HEK293 (cell line): Measurements from ENCODE around the gene LDHD.
A peak's percentile ranks its signal among the peaks of the same experiment; 100 is the strongest.

Experiments
- CTCF ChIA-PET: fragments of 350-600 bp; formaldehyde crosslinking; extraction: SDS; loops from one replicate; lab custom pipeline; 2021; ENCODE audit warnings: antibody characterized with exemption; lab: Yijun Ruan, JAX
- POLR2A ChIA-PET: fragments of 300-600 bp; formaldehyde crosslinking; extraction: SDS; loops from one replicate; lab custom pipeline; 2020; ENCODE audit warnings: antibody characterized with exemption, inconsistent platforms; lab: Yijun Ruan, JAX
- H3K27ac ChIP-seq: fragments of 200-500 bp; sonication (Bioruptor generic); 2 replicates; pipeline ENCODE4 v1.5.1; 2014; ENCODE audit warnings: low read depth, low read length, control low read depth, inconsistent platforms; ENCODE audit errors: extremely low read depth
- H3K36me3 ChIP-seq, 2 experiments: fragments of 200-500 bp in 1 of 2; sonication (Bioruptor generic) in 1 of 2; 1 replicate in 1 of 2; 2 replicates in 1 of 2; pipeline ENCODE4 v1.5.1; 2014 to 2017; ENCODE audit warnings: inconsistent platforms in 2 of 2, low read length in 2 of 2; ENCODE audit not compliant: control insufficient read depth in 2 of 2, insufficient read depth in 1 of 2
- H3K4me1 ChIP-seq: fragments of 200-500 bp; sonication (Bioruptor generic); 2 replicates; pipeline ENCODE4 v1.5.1; 2014; ENCODE audit warnings: mild to moderate bottlenecking, low read length, inconsistent platforms; ENCODE audit not compliant: control insufficient read depth, insufficient read depth
- H3K4me3 ChIP-seq: 2 replicates; pipeline ENCODE4 v1.5.1; 2011; ENCODE audit warnings: low read depth, mild to moderate bottlenecking, control low read depth, low read length, moderate library complexity
- H3K9me3 ChIP-seq: fragments of 200-500 bp; sonication (Bioruptor generic); 2 replicates; pipeline ENCODE4 v1.5.1; 2014; ENCODE audit warnings: low read depth, low read length, inconsistent platforms; ENCODE audit not compliant: control insufficient read depth, insufficient read depth
- GLI4 ChIP-seq: fragments of 450-650 bp; formaldehyde crosslinking; IDR thresholded peaks from 2 replicates; pipeline ENCODE4 v1.5.1; 2016; ENCODE audit warnings: missing biosample characterization, missing genetic modification characterization
- HOXC10 ChIP-seq: sonication (generic); formaldehyde crosslinking; IDR thresholded peaks from 2 replicates; pipeline ENCODE4 v1.8.1; 2023; ENCODE audit warnings: mild to moderate bottlenecking, missing genetic modification reagents
- SCRT1 ChIP-seq: fragments of 450-650 bp; formaldehyde crosslinking; IDR thresholded peaks from 2 replicates; pipeline ENCODE4 v1.5.1; 2016; ENCODE audit warnings: missing biosample characterization, missing genetic modification characterization, borderline replicate concordance
- WT1 ChIP-seq: fragments of 450-650 bp; formaldehyde crosslinking; IDR thresholded peaks from 2 replicates; pipeline ENCODE4 v1.5.1; 2016; ENCODE audit warnings: missing biosample characterization, missing genetic modification characterization
- ZBTB20 ChIP-seq: fragments of 450-650 bp; formaldehyde crosslinking; IDR thresholded peaks from 2 replicates; pipeline ENCODE4 v1.5.1; 2016; ENCODE audit warnings: missing biosample characterization, missing genetic modification characterization
- ZNF10 ChIP-seq: fragments of 450-650 bp; formaldehyde crosslinking; IDR thresholded peaks from 2 replicates; pipeline ENCODE4 v1.5.1; 2017; ENCODE audit warnings: missing biosample characterization, missing genetic modification characterization
- ZNF146 ChIP-seq: fragments of 450-650 bp; formaldehyde crosslinking; IDR thresholded peaks from 2 replicates; pipeline ENCODE4 v1.5.1; 2016; ENCODE audit warnings: missing biosample characterization, missing genetic modification characterization
- ZNF202 ChIP-seq: fragments of 450-650 bp; formaldehyde crosslinking; IDR thresholded peaks from 2 replicates; pipeline ENCODE4 v1.5.1; 2016; ENCODE audit warnings: missing biosample characterization, missing genetic modification characterization, borderline replicate concordance
- ZNF433 ChIP-seq: fragments of 450-650 bp; formaldehyde crosslinking; IDR thresholded peaks from 2 replicates; pipeline ENCODE4 v1.5.1; 2016; ENCODE audit warnings: missing biosample characterization, missing genetic modification characterization, low read depth
- ZNF473 ChIP-seq: fragments of 450-650 bp; formaldehyde crosslinking; IDR thresholded peaks from 2 replicates; pipeline ENCODE4 v1.5.1; 2017; ENCODE audit warnings: missing biosample characterization, missing genetic modification characterization
- ZNF501 ChIP-seq: fragments of 450-650 bp; formaldehyde crosslinking; IDR thresholded peaks from 2 replicates; pipeline ENCODE4 v1.5.1; 2016; ENCODE audit warnings: missing biosample characterization, missing genetic modification characterization
- ZNF530 ChIP-seq: fragments of 450-650 bp; formaldehyde crosslinking; IDR thresholded peaks from 2 replicates; pipeline ENCODE4 v1.5.1; 2016; ENCODE audit warnings: low read depth, missing biosample characterization, missing genetic modification characterization
- ZNF623 ChIP-seq: fragments of 450-650 bp; formaldehyde crosslinking; IDR thresholded peaks from 2 replicates; pipeline ENCODE4 v1.5.1; 2016; ENCODE audit warnings: missing biosample characterization, missing genetic modification characterization
- ZNF660 ChIP-seq: fragments of 450-650 bp; IDR thresholded peaks from 2 replicates; pipeline ENCODE4 v1.5.1; 2018; ENCODE audit warnings: missing biosample characterization, mild to moderate bottlenecking, missing genetic modification characterization
- ZXDB ChIP-seq: fragments of 450-650 bp; formaldehyde crosslinking; IDR thresholded peaks from 2 replicates; pipeline ENCODE4 v1.5.1; 2016; ENCODE audit warnings: missing biosample characterization, missing genetic modification characterization
- TF ChIP-seq, protein P1 (sequence below): fragments of 450-650 bp; formaldehyde crosslinking; IDR thresholded peaks from 2 replicates; pipeline ENCODE4 v1.5.1; 2016; ENCODE audit warnings: missing biosample characterization, missing genetic modification characterization
- TF ChIP-seq, protein P2 (sequence below): fragments of 450-650 bp; formaldehyde crosslinking; IDR thresholded peaks from 2 replicates; pipeline ENCODE4 v1.5.1; 2017; ENCODE audit warnings: missing biosample characterization, mild to moderate bottlenecking, missing genetic modification characterization, moderate library complexity
- TF ChIP-seq, protein P3 (sequence below): fragments of 450-650 bp; formaldehyde crosslinking; IDR thresholded peaks from 2 replicates; pipeline ENCODE4 v1.5.1; 2016; ENCODE audit warnings: missing biosample characterization, missing genetic modification characterization
- TF ChIP-seq, protein P4 (sequence below): fragments of 450-650 bp; formaldehyde crosslinking; IDR thresholded peaks from 2 replicates; pipeline ENCODE4 v1.5.1; 2016; ENCODE audit warnings: missing biosample characterization, missing genetic modification characterization
- TF ChIP-seq, protein P5 (sequence below): fragments of 450-650 bp; formaldehyde crosslinking; IDR thresholded peaks from 2 replicates; pipeline ENCODE4 v1.5.1; 2016; ENCODE audit warnings: missing biosample characterization, missing genetic modification characterization, low read depth

Gene LDHD

DNA sequence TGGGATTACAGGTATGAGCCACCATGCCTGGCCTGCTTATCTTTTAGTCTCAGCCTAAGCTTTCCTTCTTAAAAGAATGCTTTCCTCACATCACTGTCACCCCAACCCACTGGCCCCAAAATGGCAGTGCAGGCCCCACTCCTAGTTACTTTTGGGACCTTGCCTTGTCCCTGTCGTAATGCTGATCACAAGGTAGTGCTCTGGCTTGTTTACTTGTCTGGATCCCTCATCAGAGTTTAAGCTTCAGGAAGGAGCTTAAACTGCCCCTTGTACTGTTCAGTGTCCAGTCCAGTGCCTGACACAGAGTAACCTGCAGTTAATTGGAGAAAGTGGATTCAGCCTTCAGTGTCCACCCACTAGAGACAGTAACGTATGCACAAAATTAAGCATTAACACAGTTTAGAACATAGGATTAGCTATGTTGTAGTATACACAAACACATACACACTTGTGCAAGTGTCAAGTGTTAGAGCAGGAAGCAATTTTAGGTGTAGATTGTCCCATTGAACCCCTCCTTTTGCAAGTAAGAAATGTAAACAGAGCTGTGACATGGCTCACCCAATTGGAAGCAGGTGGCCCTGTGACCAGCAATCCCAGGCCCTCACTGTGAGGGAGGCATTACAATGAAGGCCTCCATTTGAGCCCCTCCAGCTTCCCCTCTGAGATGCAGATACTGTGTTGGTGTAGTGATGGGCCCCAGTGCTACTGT lies 44.2 kb downstream of the LDHD start (continued):
- TF ChIP-seq ZNF433 (tag by site-specific recombination) (no peak), GLI4 (tag by site-specific recombination) (no peak), ZNF202 (tag by site-specific recombination) (no peak), ZNF660 (tag by site-specific recombination) (no peak), HOXC10 (CRISPR knock-in tag) (no peak), ZNF10 (tag by site-specific recombination) (no peak), SCRT1 (no peak), ZNF530 (tag by site-specific recombination) (no peak), ZXDB (tag by site-specific recombination) (no peak), ZNF473 (no peak)
- TF ChIP-seq, protein P1, sequence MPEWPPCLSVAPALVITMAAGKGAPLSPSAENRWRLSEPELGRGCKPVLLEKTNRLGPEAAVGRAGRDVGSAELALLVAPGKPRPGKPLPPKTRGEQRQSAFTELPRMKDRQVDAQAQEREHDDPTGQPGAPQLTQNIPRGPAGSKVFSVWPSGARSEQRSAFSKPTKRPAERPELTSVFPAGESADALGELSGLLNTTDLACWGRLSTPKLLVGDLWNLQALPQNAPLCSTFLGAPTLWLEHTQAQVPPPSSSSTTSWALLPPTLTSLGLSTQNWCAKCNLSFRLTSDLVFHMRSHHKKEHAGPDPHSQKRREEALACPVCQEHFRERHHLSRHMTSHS (tag by site-specific recombination), result no peak
- TF ChIP-seq, protein P2, sequence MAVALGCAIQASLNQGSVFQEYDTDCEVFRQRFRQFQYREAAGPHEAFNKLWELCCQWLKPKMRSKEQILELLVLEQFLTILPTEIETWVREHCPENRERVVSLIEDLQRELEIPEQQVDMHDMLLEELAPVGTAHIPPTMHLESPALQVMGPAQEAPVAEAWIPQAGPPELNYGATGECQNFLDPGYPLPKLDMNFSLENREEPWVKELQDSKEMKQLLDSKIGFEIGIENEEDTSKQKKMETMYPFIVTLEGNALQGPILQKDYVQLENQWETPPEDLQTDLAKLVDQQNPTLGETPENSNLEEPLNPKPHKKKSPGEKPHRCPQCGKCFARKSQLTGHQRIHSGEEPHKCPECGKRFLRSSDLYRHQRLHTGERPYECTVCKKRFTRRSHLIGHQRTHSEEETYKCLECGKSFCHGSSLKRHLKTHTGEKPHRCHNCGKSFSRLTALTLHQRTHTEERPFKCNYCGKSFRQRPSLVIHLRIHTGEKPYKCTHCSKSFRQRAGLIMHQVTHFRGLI (tag by site-specific recombination), result no peak
- TF ChIP-seq, protein P3, sequence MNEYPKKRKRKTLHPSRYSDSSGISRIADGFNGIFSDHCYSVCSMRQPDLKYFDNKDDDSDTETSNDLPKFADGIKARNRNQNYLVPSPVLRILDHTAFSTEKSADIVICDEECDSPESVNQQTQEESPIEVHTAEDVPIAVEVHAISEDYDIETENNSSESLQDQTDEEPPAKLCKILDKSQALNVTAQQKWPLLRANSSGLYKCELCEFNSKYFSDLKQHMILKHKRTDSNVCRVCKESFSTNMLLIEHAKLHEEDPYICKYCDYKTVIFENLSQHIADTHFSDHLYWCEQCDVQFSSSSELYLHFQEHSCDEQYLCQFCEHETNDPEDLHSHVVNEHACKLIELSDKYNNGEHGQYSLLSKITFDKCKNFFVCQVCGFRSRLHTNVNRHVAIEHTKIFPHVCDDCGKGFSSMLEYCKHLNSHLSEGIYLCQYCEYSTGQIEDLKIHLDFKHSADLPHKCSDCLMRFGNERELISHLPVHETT (tag by site-specific recombination), result no peak
- TF ChIP-seq, protein P4, sequence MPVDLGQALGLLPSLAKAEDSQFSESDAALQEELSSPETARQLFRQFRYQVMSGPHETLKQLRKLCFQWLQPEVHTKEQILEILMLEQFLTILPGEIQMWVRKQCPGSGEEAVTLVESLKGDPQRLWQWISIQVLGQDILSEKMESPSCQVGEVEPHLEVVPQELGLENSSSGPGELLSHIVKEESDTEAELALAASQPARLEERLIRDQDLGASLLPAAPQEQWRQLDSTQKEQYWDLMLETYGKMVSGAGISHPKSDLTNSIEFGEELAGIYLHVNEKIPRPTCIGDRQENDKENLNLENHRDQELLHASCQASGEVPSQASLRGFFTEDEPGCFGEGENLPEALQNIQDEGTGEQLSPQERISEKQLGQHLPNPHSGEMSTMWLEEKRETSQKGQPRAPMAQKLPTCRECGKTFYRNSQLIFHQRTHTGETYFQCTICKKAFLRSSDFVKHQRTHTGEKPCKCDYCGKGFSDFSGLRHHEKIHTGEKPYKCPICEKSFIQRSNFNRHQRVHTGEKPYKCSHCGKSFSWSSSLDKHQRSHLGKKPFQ (tag by site-specific recombination), result no peak

DNA sequence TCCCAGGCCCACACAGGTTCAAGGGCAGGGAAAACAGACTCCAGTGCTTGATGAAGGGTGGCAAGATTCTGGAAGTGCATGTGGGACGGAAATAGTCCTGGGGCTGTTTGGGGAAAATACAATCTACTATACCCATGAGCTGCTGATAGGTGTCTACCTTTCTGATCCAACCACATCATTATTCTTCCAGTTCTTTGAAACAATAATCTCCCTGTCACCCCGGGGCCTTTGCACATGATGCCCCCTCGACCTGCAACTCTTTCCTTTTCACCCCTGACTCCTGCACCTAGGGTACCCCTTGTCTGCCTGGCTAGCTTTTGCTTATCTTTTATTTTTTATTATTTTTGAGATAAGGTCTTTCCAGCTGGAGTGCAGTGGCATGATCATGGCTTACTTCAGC lies 45.0 kb downstream of the LDHD start:
- POLR2A ChIA-PET, result no interaction called here
- H3K4me3 ChIP-seq, result no peak overlapping the region
- CTCF ChIA-PET, result interaction anchor here (0.6 to 1.1 kb wide), 2 partner anchors 8 to 185 kb away, joined by 3 to 4 read pairs; no protein-coding TSS in a partner anchor
- TF ChIP-seq WT1 (no peak), ZBTB20 (tag by site-specific recombination) (no peak), ZNF501 (tag by site-specific recombination) (no peak), ZNF146 (tag by site-specific recombination) (no peak), ZNF623 (tag by site-specific recombination) (peak; percentile 83)
- TF ChIP-seq, protein P4 (tag by site-specific recombination), result no peak
- TF ChIP-seq, protein P3 (tag by site-specific recombination), result no peak
- TF ChIP-seq, protein P5, sequence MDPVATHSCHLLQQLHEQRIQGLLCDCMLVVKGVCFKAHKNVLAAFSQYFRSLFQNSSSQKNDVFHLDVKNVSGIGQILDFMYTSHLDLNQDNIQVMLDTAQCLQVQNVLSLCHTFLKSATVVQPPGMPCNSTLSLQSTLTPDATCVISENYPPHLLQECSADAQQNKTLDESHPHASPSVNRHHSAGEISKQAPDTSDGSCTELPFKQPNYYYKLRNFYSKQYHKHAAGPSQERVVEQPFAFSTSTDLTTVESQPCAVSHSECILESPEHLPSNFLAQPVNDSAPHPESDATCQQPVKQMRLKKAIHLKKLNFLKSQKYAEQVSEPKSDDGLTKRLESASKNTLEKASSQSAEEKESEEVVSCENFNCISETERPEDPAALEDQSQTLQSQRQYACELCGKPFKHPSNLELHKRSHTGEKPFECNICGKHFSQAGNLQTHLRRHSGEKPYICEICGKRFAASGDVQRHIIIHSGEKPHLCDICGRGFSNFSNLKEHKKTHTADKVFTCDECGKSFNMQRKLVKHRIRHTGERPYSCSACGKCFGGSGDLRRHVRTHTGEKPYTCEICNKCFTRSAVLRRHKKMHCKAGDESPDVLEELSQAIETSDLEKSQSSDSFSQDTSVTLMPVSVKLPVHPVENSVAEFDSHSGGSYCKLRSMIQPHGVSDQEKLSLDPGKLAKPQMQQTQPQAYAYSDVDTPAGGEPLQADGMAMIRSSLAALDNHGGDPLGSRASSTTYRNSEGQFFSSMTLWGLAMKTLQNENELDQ (tag by site-specific recombination), result no peak
- TF ChIP-seq, all 188 proteins: peak for 1
- Histone ChIP-seq H3K27ac (no peak overlapping the region), H3K36me3 (no peaks in the 10 kb centered on the region), H3K9me3 (no peaks in the 10 kb centered on the region), H3K4me1 (no peaks in the 10 kb centered on the region)
